ENCODE results near the gene SMIM21.

- TF ChIP-seq CTCF (IDR thresholded peaks at IDR 0.05) (no peak), POLR2A (IDR thresholded peaks at IDR 0.05) (no peak), POLR2AphosphoS5 (IDR thresholded peaks at IDR 0.05) (no peak)
Measured at GRCh38 chr18:75364512-75365253, 62.8 kb downstream of the SMIM21 start.

Measured in breast epithelium (tissue), 3 donors.